Effector CD8-positive, alpha-beta T cell (primary cell): ENCODE results near the gene TTC32.
"Not testable (repeated sequence)": the region's sequence is repeated elsewhere in the genome, so short reads cannot be mapped to it uniquely, and the experiment has no call there.

Experiments used
- DNase-seq: peaks from one replicate; lab custom pipeline; 2025; lab: John Stamatoyannopoulos, UW

Gene TTC32

GRCh38 chr2:19899985-19900930 lies 1.5 kb downstream of the TTC32 start:
- DNase-seq: no peak

GRCh38 chr2:19898592-19899329 lies 3.0 kb downstream of the TTC32 start:
- no peak for DNase-seq

DNA sequence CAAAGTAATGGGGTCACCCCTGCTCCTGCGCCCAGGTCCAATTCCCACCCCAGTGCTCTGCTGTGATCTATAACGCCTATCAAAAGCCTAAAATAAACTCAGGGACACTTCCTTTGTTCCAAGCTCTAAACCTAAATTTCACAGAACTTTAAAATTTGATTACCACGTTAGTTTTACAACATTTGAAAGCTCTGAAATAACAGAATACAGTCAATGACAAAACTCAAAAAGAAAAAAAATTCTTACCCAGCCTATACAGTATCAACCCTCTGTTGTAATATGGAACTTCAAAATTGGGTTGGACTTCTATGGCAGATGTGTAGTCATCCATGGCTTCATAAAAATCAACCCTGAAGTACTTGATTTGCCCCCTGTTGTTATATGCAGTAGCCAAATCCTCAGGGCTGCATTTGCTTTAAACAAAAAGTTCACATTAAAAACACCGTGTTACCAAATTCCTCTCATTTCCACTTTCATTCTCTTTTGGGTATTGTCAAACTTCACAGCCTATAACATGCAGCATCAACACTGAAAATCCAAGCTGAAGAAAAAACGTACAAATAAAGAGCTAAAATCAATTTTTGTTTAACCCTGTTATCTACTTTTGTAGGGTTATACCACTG lies 4.0 kb downstream of the TTC32 start:
- DNase-seq: no peak

DNA sequence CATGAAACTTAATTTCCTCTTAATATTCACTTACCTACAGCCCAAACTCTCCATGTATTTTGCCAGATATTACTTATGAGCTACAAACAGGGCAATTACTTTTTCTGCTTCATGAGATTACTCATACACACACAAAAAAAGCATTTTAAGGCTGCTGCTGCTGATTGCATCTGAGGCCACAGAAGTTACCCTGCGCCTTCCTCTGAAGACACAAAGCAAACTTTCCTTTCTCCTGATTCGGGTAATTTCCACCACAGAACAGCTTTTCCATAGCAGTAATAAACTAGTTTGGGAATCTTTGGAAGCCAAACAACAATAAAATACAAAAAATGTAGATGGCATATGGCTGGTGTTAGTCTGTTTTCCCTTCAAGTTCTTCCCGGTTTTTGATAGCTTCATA lies 6.2 kb downstream of the TTC32 start:
- DNase-seq: no peak

- no peak for DNase-seq
Observed at GRCh38 chr2:19894134-19894792, 7.5 kb downstream of the TTC32 start.

DNA sequence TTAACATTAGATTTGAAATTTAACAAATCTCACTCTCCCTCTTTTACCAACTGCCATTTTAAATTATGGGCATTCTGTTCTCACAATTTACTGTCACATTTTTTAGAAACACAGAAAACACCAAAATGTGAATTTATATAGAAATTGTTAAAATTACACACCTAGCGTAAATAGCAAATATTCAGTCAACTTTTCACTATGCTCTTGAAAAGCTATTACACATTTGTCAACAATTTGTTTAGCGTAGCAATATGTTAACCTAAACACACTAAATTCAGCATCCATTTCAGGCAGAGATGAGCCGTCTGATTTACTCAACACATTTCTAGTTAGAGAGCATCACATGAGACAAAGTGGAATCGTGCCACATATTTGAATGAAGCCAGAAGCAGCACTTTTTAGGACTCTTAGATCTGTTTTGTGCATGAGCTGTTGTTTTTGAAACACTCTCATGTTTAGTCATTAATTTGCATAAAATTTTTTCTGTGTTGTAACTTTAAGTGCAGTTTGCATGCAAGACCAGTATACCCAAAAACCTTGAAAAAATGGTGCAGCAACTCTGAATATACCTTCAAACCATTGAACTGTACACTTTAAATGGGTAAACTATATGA lies 8.2 kb downstream of the TTC32 start:
- no peak for DNase-seq

DNA sequence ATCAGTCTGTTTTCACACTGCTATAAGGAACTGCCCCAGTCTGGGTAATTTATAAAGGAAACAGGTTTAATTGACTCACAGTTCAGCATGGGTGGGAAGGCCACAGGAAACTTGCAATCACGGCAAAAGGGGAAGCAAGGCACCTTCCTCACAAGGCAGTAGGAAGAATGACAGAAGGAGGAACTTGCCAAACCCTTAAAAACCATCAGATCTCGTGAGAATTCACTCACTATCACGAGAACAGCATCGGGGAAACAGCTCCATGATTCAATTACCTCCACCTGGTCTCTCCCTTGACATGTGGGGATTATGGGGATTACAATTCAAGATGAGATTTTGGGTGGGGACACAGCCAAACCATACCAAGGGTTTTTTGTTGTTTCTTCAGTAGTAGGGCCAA lies 9.8 kb downstream of the TTC32 start:
- DNase-seq: not testable (repeated sequence)

- no peak for DNase-seq
Observed at GRCh38 chr2:19890104-19890503, 11.7 kb downstream of the TTC32 start.

- DNase-seq: no peak
Observed at GRCh38 chr2:19888831-19889230, 13.0 kb downstream of the TTC32 start.

DNA sequence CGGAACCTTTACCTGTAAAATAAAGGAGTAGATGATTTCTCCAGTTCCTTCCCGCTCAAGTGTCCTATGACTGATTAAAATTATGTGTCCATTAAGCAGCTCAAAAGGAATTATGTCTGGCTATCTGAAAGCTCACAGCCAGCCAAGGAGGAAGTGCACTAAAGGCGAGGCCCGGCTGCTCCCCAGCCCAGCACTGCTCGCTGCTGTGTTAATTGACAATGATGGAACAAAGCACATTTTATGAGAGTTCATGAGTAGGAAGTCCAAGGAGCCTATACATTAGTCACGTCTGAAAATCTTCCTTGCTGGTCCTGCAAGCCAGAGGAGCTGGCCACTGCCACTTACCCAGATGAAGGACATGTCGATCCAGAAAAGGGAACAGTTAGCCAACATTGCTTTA lies 14.3 kb downstream of the TTC32 start:
- DNase-seq: no peak

- no peak for DNase-seq
Observed at GRCh38 chr2:19886261-19886660, 15.5 kb downstream of the TTC32 start.

GRCh38 chr2:19885791-19886190 lies 16.0 kb downstream of the TTC32 start:
- DNase-seq: no peak

- DNase-seq: no peak
Observed at GRCh38 chr2:19883971-19884720, 17.6 kb downstream of the TTC32 start.

GRCh38 chr2:19883486-19883885 lies 18.3 kb downstream of the TTC32 start:
- DNase-seq: no peak

DNA sequence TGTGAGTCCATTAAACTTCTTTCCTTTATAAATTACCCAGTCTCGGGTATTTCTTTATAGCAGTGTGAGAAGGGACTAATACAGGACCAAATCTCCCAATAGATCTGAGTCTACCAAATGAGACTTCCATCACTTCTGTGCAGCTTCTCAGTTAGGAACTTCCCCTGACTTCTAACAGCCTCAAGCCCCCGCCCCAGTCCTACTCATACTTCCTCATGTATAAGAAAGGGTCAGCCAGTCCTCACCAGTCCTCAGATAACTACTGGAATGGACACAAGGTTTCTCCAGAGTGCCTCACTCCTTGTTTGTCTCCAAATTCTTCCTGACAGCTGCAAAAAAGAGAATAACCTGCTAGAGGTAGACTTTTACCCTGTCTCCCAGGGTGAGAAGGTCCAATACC lies 19.5 kb downstream of the TTC32 start:
- DNase-seq: no peak

- DNase-seq: no peak
Observed at GRCh38 chr2:19881908-19882265, 19.9 kb downstream of the TTC32 start.

GRCh38 chr2:19881221-19881907 lies 20.4 kb downstream of the TTC32 start:
- DNase-seq: no peak

GRCh38 chr2:19880191-19880590 lies 21.6 kb downstream of the TTC32 start:
- DNase-seq: not testable (repeated sequence)

DNA sequence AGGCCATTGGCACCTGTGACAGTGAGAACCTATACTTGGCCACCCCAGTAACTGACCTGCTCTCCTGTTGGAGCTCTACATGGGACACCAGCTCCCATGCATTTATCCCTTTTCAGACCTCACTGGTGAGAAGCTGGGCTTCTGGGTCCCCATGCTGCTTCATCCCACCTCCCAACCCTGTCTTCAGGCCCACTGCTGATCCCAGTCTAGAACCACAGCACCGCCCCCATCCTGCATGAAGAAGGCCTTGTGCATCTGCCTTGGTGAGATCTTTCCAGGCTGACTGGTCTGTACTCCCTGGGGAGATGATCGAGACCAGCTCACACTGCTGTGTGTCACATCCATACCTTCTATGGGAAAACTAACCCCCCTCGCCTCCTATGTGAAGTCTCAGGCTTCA lies 22.7 kb downstream of the TTC32 start:
- no peak for DNase-seq

GRCh38 chr2:19878268-19879046 lies 23.3 kb downstream of the TTC32 start:
- no peak for DNase-seq
